Measurements from ENCODE around the gene RIMKLB. TPM values are rescaled to one million over a fixed set of nuclear protein-coding genes. Genes with fewer than 3 reads are reported as not detected.
"Not testable (repeated sequence)": the region's sequence is repeated elsewhere in the genome, so short reads cannot be mapped to it uniquely, and the experiment has no call there.

The RIMKLB gene
- polyA plus RNA-seq, 4 donors = 85.4 to 106 (median 104) TPM

DNA sequence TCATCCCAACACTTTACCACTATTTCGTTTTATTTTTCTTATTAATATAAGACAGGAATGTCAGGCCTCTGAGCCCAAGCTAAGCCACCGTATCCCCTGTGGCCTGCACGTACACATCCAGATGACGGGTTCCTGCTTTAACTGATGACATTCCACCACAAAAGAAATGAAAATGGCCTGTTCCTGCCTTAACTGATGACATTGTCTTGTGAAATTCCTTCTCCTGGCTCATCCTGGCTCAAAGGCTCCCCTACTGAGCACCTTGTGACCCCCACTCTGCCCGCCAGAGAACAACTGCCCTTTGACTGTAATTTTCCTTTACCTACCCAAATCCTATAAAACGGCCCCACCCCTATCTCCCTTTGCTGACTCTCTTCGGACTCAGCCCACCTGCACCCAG lies 112.3 kb downstream of the RIMKLB start:
- DNase-seq (ENCODE audit: low read depth in 4 of 4, low spot score in 3 of 4) = not testable (repeated sequence)

- DNase-seq (ENCODE audit: low read depth in 4 of 4, low spot score in 3 of 4) = no peak
Observed at GRCh38 chr12:8813572-8814357, 116.0 kb downstream of the RIMKLB start.

DNA sequence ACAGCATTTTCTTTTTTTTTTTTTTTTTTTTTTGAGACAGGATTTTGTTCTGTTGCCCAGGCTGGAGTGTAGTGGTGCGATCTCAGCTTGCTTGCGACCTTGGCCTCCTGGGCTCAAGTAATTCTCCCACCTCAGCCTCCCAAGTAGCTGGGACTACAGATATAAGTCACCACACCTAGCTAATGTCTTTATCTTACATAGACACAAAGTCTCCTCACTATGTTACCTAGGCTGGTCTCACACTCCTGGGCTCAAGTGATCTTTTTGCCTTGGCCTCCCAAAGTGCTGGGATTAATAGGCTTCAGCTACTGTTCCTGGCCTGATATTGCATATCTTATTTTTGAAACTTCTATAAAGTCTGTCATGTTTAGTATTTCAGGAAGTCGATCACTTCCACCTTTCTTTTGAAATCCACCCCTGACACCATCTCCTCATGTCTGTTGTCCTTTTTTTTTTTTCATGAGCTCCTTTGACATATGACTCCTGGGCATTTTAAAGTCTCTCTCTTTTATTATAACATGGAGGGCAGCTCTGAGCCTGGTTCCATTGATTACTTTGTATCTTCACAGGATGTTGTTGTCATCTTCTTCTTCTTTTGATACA lies 118.8 kb downstream of the RIMKLB start:
- DNase-seq (ENCODE audit: low read depth in 4 of 4, low spot score in 3 of 4) = no peak

GRCh38 chr12:8817856-8818255 lies 120.1 kb downstream of the RIMKLB start:
- DNase-seq (ENCODE audit: low read depth in 4 of 4, low spot score in 3 of 4) = no peak

DNA sequence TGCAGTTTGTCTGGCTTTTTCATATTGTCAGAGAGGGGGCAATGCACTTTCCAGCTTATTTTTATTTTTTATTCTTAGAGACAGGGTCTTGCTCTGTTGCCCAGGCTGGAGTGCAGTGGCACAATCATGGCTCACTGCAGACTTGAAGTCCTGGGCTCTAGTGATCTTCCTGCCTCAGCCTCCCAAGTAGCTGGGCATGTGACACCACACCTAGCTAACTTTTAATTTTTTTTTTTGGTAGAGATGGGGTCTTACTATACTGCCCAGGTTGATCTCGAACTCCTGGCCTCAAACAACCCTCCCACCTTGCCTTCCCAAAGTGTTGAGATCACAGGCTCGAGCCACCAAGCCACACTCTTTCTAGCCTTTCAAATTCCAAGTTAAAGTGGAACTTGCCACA lies 120.7 kb downstream of the RIMKLB start:
- DNase-seq (ENCODE audit: low read depth in 4 of 4, low spot score in 3 of 4) = no peak

DNA sequence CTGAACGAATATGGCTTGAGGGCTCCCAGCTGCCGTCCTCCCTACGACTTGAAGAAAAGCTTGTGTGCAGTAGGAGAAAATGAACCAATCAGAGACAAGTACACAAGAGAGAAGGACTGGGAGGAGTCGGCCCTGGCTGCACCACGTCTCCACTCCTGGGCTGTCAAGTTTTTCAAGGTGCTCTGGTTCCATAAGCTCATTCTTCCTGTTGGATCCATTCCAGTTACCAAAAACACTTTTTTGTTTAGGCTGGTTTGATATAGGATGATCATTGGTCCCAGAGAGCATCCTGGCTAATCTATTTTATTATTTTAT lies 121.8 kb downstream of the RIMKLB start:
- no peak for DNase-seq (ENCODE audit: low read depth in 4 of 4, low spot score in 3 of 4)

DNA sequence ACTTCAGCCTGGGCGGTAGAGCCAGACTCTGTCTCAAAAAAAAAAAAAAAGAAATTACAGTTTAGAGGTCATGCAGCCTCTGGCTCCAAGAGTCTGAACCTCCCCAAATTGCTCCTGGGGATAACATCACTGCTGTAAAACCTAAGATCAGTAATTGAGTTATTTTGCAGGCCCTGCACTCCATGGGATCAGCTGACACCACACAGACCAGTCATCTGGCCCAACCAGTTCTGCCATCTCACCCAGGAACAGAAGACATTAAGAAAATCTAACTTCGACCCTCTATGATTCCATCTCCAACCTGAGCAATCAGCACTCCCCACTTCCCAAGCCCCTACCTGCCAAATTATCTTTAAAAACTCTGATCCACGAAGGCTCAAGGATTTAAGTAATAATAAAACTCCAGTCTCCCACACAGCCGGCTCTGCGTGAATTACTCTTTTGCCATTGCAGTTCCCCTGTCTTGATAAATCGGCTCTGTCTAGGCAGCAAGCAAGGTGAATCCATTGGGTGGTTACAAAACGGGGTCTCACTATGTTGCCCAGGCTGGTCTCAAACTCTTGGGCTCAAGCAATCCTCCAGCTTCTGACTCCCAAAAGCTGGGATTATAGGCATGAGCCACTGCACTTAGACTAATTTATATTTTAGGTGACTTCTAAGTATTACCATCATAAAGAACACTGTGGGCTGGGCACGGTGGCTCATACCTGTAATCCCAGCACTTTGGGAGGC lies 123.1 kb downstream of the RIMKLB start:
- DNase-seq (ENCODE audit: low read depth in 4 of 4, low spot score in 3 of 4) = not testable (repeated sequence)

DNA sequence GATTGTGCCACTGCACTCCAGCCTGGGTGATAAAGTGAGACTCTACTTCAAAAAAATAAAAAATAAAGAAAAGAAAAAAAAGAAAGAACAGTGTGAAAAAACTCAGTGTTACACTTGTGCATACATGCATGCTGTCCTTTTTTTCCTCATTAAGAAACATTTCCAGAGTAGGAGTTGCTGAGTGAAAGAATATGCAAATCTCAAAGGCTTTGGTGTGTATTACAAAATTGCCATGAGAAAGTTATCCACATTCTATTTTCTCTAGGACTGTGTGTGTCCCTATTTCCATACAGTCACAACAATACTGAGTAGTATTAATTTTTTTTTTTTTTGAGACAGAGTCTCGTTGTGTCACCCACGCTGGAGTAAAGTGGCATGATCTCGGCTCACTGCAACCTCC lies 123.8 kb downstream of the RIMKLB start:
- no peak for DNase-seq (ENCODE audit: low read depth in 4 of 4, low spot score in 3 of 4)

GRCh38 chr12:8822298-8822697 lies 124.5 kb downstream of the RIMKLB start, which contains the start of gene A2ML1:
Gene A2ML1, plus strand, starts transcription at chr12:8822621. Its CDS starts 31 bp downstream, at chr12:8822652.
- DNase-seq (ENCODE audit: low read depth in 4 of 4, low spot score in 3 of 4) = no peak

GRCh38 chr12:8823565-8824300 lies 125.9 kb downstream of the RIMKLB start:
- no peak for DNase-seq (ENCODE audit: low read depth in 4 of 4, low spot score in 3 of 4)

DNA sequence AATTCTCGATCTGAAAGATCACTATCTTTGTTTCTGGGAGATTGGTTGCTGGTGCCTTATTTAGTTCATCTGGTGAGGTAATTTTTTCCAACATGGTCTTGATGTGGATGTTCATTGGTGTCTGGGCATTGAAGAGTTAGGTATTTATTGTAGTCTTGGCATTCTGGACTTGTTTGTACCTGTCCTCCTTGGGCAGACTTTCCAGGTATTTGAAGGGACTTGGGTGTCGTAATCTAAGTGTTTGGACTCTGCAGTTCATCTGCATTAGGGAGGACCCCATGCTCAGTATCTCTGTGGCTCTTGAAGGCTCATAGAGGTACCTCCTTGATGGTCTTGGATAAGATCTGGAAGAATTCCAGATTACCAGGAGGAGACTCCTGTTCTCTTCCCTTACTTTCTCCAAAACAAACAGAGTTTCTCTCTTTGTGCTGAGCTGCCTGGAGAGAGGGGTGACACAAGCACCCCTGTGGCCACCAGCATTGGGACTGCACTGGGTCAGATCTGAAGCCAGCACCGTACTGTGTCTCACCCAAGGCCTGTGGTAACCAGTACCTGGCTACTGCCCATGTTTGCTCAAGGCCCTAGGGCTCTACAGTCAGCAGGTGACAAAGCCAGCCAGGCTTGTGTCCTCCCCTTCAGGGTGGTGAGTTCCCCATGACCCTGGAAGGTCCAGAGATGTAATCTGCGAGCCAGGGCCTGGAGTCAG lies 129.9 kb downstream of the RIMKLB start:
- DNase-seq (ENCODE audit: low read depth in 4 of 4, low spot score in 3 of 4) = no peak

GRCh38 chr12:8828257-8829124 lies 130.7 kb downstream of the RIMKLB start:
- DNase-seq (ENCODE audit: low read depth in 4 of 4, low spot score in 3 of 4) = no peak

DNA sequence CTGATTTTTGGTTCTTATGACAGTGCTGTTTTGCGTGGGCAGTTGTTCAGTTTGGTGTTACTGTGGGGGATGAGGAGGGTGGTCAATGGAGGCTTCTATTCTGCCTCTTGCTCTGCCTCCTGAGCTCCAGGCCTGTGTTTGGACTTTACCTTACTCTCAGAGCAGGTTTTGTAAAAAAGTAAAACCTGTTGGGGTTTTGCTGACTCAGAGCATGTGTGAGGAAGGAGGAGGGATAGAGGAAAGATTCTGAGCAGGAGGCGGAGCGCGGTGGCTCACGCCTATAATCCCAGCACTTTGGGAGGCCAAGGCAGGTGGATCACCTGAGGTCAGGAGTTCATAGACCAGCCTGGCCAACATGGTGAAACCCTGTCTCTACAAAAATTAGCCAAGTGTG lies 131.3 kb downstream of the RIMKLB start:
- DNase-seq (ENCODE audit: low read depth in 4 of 4, low spot score in 3 of 4) = no peak

- no peak for DNase-seq (ENCODE audit: low read depth in 4 of 4, low spot score in 3 of 4)
Observed at GRCh38 chr12:8829621-8830020, 131.8 kb downstream of the RIMKLB start.

DNA sequence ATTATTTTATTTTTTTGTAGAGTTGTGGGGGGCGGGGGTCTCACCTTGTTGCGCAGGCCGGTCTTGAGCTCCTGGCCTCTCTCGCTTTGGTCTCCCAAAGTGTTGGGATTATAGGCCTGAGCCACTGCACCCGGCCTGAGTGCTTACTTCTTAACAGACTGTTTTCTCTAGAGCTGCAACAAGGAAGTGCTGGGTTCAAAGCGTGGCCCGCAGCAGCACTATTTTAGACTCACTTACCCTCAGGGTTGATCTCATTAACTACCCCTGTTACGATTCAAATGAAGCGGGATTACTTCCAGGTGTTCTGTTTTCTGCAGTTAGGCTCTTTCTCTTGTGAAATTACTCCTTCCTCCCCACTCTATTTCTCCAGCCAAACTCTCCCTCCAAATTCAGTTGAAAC lies 133.3 kb downstream of the RIMKLB start:
- no peak for DNase-seq (ENCODE audit: low read depth in 4 of 4, low spot score in 3 of 4)

- no peak for DNase-seq (ENCODE audit: low read depth in 4 of 4, low spot score in 3 of 4)
Observed at GRCh38 chr12:8832500-8832899, 134.7 kb downstream of the RIMKLB start.

All from right renal pelvis (tissue), 4 donors.